ENCODE data around the gene GABRA4.

The GABRA4 gene

GRCh38 chr4:46977245-46977644 is 16.1 kb downstream of the GABRA4 start:
- DNase-seq = no peak

GRCh38 chr4:46975812-46976553 is 17.4 kb downstream of the GABRA4 start:
- no peak for DNase-seq

GRCh38 chr4:46974891-46975543 is 18.4 kb downstream of the GABRA4 start:
- DNase-seq = no peak

GRCh38 chr4:46968847-46969246 is 24.5 kb downstream of the GABRA4 start:
- DNase-seq = no peak

- DNase-seq = no peak
Measured at GRCh38 chr4:46967631-46968030, 25.8 kb downstream of the GABRA4 start.

GRCh38 chr4:46958742-46959488 is 34.5 kb downstream of the GABRA4 start:
- no peak for DNase-seq

GRCh38 chr4:46956451-46956850 is 36.9 kb downstream of the GABRA4 start:
- DNase-seq = no peak

GRCh38 chr4:46955601-46956000 is 37.8 kb downstream of the GABRA4 start:
- DNase-seq = no peak

GRCh38 chr4:46954643-46955042 is 38.7 kb downstream of the GABRA4 start:
- DNase-seq = no peak

GRCh38 chr4:46953564-46953963 is 39.8 kb downstream of the GABRA4 start:
- no peak for DNase-seq

GRCh38 chr4:46952451-46952850 is 40.9 kb downstream of the GABRA4 start:
- no peak for DNase-seq

- DNase-seq = no peak
Measured at GRCh38 chr4:46950826-46951225, 42.6 kb downstream of the GABRA4 start.

GRCh38 chr4:46949822-46950221 is 43.6 kb downstream of the GABRA4 start:
- no peak for DNase-seq

GRCh38 chr4:46947541-46947940 is 45.8 kb downstream of the GABRA4 start:
- DNase-seq = no peak

- no peak for DNase-seq
Measured at GRCh38 chr4:46946919-46947536, 46.4 kb downstream of the GABRA4 start.

- DNase-seq = no peak
Measured at GRCh38 chr4:46945062-46945461, 48.3 kb downstream of the GABRA4 start.

- no peak for DNase-seq
Measured at GRCh38 chr4:46944345-46944744, 49.0 kb downstream of the GABRA4 start.

- DNase-seq = no peak
Measured at GRCh38 chr4:46937493-46937892, 55.9 kb downstream of the GABRA4 start.

GRCh38 chr4:46934726-46935125 is 58.7 kb downstream of the GABRA4 start:
- no peak for DNase-seq

- no peak for DNase-seq
Measured at GRCh38 chr4:46933686-46934085, 59.7 kb downstream of the GABRA4 start.

- DNase-seq = no peak
Measured at GRCh38 chr4:46931981-46932380, 61.4 kb downstream of the GABRA4 start.

GRCh38 chr4:46930891-46931290 is 62.5 kb downstream of the GABRA4 start:
- no peak for DNase-seq

GRCh38 chr4:46927201-46927600 is 66.2 kb downstream of the GABRA4 start:
- DNase-seq = no peak
